Measurements from ENCODE around the gene DHDH. TPM values are rescaled to one million over a fixed set of nuclear protein-coding genes. Genes with fewer than 3 reads are reported as not detected.

The DHDH gene
- total and polyA plus RNA-seq, 2 of the 13 experiments (the other 11 are each of a cell fraction or from before 2014, with no cell fraction given): 0.13 to 0.91 TPM

DNA sequence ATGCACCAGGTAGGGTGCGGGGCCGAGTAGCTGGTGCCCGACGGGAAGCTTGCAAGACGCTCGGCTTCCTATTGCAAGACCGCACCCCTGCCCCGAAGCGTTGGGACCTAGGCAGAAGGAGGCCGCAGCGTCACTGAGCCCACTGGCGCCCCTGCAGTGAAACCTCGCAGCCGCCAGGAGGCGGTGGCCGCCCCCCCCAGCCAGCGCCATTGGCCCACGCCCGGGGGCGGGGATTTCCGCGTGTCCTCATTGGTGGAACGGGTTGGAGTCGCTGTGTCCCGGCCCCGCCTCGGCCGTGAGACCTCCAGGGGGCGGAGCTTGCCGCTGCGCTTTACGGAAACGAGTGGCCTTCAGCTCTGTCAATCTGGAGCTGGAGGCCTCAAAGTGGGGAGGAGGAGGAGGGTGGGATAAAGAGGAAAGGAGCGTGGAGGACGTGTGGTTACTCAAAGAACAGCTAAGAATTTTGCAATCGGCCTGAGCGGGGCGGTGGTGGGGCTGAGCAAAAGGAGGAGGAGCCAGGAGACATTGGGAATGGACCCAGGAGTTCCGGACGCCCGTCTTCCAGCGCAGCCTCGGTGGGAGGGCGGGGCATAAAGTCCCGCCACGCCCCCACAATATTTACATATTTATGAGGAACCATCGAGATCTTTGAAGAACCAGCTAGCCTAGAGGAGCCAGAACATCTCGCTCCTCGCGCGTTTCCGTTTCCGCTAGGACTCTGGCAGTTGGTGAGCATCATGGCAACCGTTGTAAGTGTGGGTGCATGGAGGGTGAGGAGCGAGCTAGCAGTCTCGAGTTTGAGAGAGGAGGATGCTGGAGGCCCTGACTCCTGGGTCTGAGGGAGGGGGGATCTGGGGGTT, 59.9 kb downstream of the DHDH start, which contains the start of the genes GYS1 and RUVBL2 (continued):
- TF ChIP-seq ARHGAP35 (CRISPR knock-in tag; IDR thresholded peaks at IDR 0.05; ENCODE audit: borderline replicate concordance) (no peak), ARNT2 (CRISPR knock-in tag; IDR thresholded peaks at IDR 0.05; ENCODE audit: low read depth) (peak; percentile 84), BCL6 (CRISPR knock-in tag; IDR thresholded peaks at IDR 0.05) (peak; percentile 26), NFKBIZ (CRISPR knock-in tag; IDR thresholded peaks at IDR 0.05) (no peak), HDAC6 (IDR thresholded peaks at IDR 0.05; ENCODE audit: low read depth, low read length) (no peak), CC2D1A (CRISPR knock-in tag; IDR thresholded peaks at IDR 0.05) (no peak), HDAC1 (CRISPR knock-in tag; IDR thresholded peaks at IDR 0.05) (peak; percentile 70), KDM5B (CRISPR knock-in tag; IDR thresholded peaks at IDR 0.05; ENCODE audit: borderline replicate concordance) (no peak; the same call in 1 of the 2 replicates), ZBTB7A (CRISPR knock-in tag; IDR thresholded peaks at IDR 0.05) (no peak), FOXC1 (CRISPR knock-in tag; IDR thresholded peaks at IDR 0.05; ENCODE audit: borderline replicate concordance) (no peak; the same call in 1 of the 2 replicates), GMEB2 (CRISPR knock-in tag; IDR thresholded peaks at IDR 0.05; ENCODE audit: low read depth) (0 out of 2 replicates have a peak, but pooled peaks have one; percentile 16), ZNF790 (CRISPR knock-in tag; IDR thresholded peaks at IDR 0.05; ENCODE audit: borderline replicate concordance) (no peak), CSRNP1 (CRISPR knock-in tag; IDR thresholded peaks at IDR 0.05) (no peak), ATAD3A (CRISPR knock-in tag; IDR thresholded peaks at IDR 0.05) (no peak), DR1 (CRISPR knock-in tag; IDR thresholded peaks at IDR 0.05) (peak; percentile 56; the same call in 1 of the 2 replicates), ZNF34 (CRISPR knock-in tag; IDR thresholded peaks at IDR 0.05; ENCODE audit: borderline replicate concordance) (no peak), DNMT3B (CRISPR knock-in tag; conservative IDR thresholded peaks at IDR 0.05) (peak; percentile 58; the same call in 1 of the 2 replicates), ZNF773 (CRISPR knock-in tag; IDR thresholded peaks at IDR 0.05; ENCODE audit: borderline replicate concordance) (no peak), HOXD1 (CRISPR knock-in tag; IDR thresholded peaks at IDR 0.05) (no peak), ZBTB21 (CRISPR knock-in tag; IDR thresholded peaks at IDR 0.05) (0 out of 2 replicates have a peak, but pooled peaks have one; percentile 21), MAF1 (CRISPR knock-in tag; IDR thresholded peaks at IDR 0.05; ENCODE audit: borderline replicate concordance) (no peak; the same call in 1 of the 2 replicates), MAZ (IDR thresholded peaks at IDR 0.05; ENCODE audit: borderline replicate concordance, low read depth, low read length) (peak; percentile 89), MAZ (CRISPR knock-in tag; IDR thresholded peaks at IDR 0.05; ENCODE audit: low read depth) (no peak; the same call in none of the 2 replicates), ARID2 (CRISPR knock-in tag; IDR thresholded peaks at IDR 0.05; ENCODE audit: borderline replicate concordance) (no peak), YY1 (IDR thresholded peaks at IDR 0.05; ENCODE audit: insufficient read depth, insufficient replicate concordance, low read depth, low read length) (peak; percentile 87), SNRNP70 (IDR thresholded peaks at IDR 0.05; ENCODE audit: low read depth, low read length) (no peak), FOXM1 (CRISPR knock-in tag; IDR thresholded peaks at IDR 0.05) (no peak)
- TF ChIP-seq, protein P1, sequence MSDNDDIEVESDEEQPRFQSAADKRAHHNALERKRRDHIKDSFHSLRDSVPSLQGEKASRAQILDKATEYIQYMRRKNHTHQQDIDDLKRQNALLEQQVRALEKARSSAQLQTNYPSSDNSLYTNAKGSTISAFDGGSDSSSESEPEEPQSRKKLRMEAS (IDR thresholded peaks at IDR 0.05): peak; percentile 66
